Immature natural killer cell (primary cell): ENCODE results near the gene EFHD1. TPM values are rescaled to one million over a fixed set of nuclear protein-coding genes. Genes with fewer than 3 reads are reported as not detected.
"Not testable (repeated sequence)": the region's sequence is repeated elsewhere in the genome, so short reads cannot be mapped to it uniquely, and the experiment has no call there.

Experiments
- DNase-seq, 3 donors: peaks; one replicate each; pipeline ENCODE4 v3.0.0; 2022; ENCODE audit warnings: mixed read lengths in 1 of 3
- H3K27ac Mint-ChIP-seq, 6 donors: one replicate each; pipeline ENCODE4 v1.8.0; 2020; ENCODE audit warnings: mixed read lengths in 6 of 6, mild to moderate bottlenecking in 5 of 6, inconsistent platforms in 4 of 6, moderate library complexity in 3 of 6
- H3K27me3 Mint-ChIP-seq, 3 donors: one replicate each; pipeline ENCODE4 v1.8.0; 2020 to 2021; ENCODE audit warnings: low read depth in 3 of 3, mild to moderate bottlenecking in 3 of 3, mixed read lengths in 3 of 3, moderate library complexity in 3 of 3, inconsistent platforms in 1 of 3
- H3K36me3 Mint-ChIP-seq, 3 donors: one replicate each; pipeline ENCODE4 v1.8.0; 2020; ENCODE audit warnings: mixed read lengths in 3 of 3, inconsistent platforms in 2 of 3, mild to moderate bottlenecking in 2 of 3
- H3K4me1 Mint-ChIP-seq, 2 donors: one replicate each; pipeline ENCODE4 v1.8.0; 2020; ENCODE audit warnings: inconsistent platforms in 2 of 2, mild to moderate bottlenecking in 2 of 2, mixed read lengths in 2 of 2, moderate library complexity in 1 of 2
- H3K4me3 Mint-ChIP-seq, 5 donors: one replicate each; pipeline ENCODE4 v1.8.0; 2020; ENCODE audit warnings: mild to moderate bottlenecking in 5 of 5, mixed read lengths in 5 of 5, inconsistent platforms in 3 of 5, moderate library complexity in 3 of 5
- H3K9me3 Mint-ChIP-seq, 6 donors: one replicate each; pipeline ENCODE4 v1.8.0; 2020; ENCODE audit warnings: mild to moderate bottlenecking in 6 of 6, mixed read lengths in 6 of 6, inconsistent platforms in 4 of 6, moderate library complexity in 3 of 6
- polyA plus RNA-seq, 3 donors: library from polyadenylated mRNA; unstranded; fragments of 300-500 nt; fragmentation: Illumina TruSeq; gene quantifications; one replicate each; pipeline ENCODE4 v1.2.3, GENCODE V29; 2021

EFHD1 gene
- polyA plus RNA-seq, 3 donors from 2014 or later = 0.71 TPM; not detected in 2

GRCh38 chr2:232629129-232629475 is 4.3 kb upstream of the EFHD1 start:
- H3K9me3 Mint-ChIP-seq = peaks cover 0 to 3% (median 0%) of the 10 kb centered on the region in 6 donors
- DNase-seq = no peak
- H3K27me3 Mint-ChIP-seq = peaks cover 4 to 18% (median 7%) of the 10 kb centered on the region in 3 donors
- H3K4me1 Mint-ChIP-seq = no peaks in the 10 kb centered on the region
- no peak overlapping the region for H3K4me3 Mint-ChIP-seq
- H3K36me3 Mint-ChIP-seq = no peaks in the 10 kb centered on the region
- no peak overlapping the region for H3K27ac Mint-ChIP-seq

DNA sequence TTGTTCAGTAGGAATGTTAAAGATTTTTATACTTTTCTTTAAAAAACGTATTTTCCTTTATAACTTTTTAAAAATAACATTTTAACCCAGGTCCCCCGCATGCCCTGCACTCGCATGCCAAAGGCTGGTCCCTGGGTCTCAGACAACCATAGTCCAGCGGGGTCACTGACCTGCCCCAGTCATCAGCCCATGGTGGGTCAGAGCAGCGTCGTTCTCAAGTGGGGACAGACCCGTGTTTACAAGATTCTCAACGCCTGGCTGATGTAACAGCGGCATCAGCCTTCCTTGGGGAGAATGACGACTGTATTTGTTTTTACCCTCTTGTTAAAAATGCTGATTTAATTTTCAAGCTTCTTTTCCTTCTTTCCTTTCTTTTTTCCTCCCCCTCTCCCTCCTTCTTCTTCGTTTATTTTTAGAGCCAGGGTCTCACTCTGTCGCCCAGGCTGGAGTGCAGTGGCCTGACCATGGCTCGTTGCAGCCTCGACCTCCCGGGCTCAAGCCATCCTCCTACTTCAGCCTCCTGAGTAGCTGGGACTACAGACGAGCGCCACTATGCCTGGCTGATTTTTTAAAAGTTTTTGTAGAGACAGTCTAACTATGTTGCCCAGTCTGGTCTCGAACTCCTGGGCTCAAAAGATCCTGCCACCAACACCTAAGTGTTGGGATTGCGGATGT is 1.0 kb upstream of the EFHD1 start:
- Mint-ChIP-seq H3K27me3 (peaks cover 12 to 39% (median 14%) of the 10 kb centered on the region in 3 donors), H3K27ac (no peak overlapping the region), H3K4me3 (peak overlapping the region; percentile 30 to 54 (median 50)), H3K4me1 (peaks cover 0 to 3% of the 10 kb centered on the region in 2 donors), H3K36me3 (no peaks in the 10 kb centered on the region), H3K9me3 (peaks cover 0 to 1% (median 0%) of the 10 kb centered on the region in 6 donors)
- no peak for DNase-seq

GRCh38 chr2:232632904-232633412 is 446 bp upstream of the EFHD1 start:
- Mint-ChIP-seq H3K4me1 (peaks cover 0 to 3% of the 10 kb centered on the region in 2 donors), H3K4me3 (peak overlapping the region in 4 of 5 donors; percentile 47 to 54 (median 52)), H3K36me3 (no peaks in the 10 kb centered on the region), H3K27ac (no peak overlapping the region), H3K27me3 (peaks cover 12 to 39% (median 15%) of the 10 kb centered on the region in 3 donors), H3K9me3 (peaks cover 0 to 1% (median 0%) of the 10 kb centered on the region in 6 donors)
- DNase-seq = no peak

DNA sequence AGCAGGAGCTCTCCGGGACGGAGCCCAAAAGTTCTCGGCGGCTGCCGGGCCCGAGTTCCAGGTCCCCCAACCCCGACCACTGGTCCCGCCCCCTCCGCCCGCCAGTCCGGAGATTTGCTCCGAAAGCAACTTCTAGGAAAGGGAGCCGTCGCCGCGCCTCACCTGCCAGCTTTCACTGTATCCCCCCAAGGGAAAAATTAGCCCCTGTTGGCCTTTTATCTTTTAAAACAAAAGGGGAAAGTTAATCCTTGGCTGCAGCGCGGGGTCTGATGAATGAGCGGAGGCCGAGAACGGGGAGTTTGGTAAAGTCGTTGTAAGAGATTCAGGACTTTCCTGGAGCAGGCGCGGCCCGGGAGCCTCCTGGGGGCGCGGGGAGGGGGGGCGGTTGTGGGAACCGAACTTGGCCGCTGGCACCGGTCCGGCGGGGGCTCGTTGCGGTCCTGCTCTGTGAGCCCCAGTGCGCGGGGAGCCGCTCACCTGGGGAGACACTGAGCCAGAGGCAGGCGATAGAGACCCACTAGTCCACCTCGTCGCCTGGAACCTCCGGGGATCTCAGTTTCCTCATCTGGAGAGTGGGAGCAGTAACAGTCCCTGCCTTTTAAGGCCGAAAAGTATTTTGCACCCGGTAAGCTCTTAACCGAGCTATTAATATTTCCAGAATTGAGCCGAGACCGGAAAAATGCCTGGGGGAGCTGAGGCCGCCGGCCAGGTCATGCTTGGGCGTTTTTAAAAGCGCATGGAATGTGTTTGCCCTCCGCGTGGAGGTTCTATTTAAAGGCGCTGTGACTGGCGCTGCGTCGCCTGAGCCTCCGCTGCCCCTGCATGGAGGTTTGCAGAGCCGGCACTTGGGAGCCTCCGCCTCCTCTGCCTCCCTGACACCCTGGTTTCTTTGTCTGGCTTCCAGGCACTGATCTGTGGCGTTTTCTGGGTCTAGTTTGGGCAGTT is 1.1 kb downstream of the EFHD1 start:
- Mint-ChIP-seq H3K27me3 (peaks cover 13 to 31% (median 18%) of the 10 kb centered on the region in 3 donors), H3K36me3 (no peaks in the 10 kb centered on the region), H3K9me3 (peaks cover 0 to 1% (median 0%) of the 10 kb centered on the region in 6 donors), H3K4me1 (peaks cover 0 to 3% of the 10 kb centered on the region in 2 donors), H3K4me3 (peak overlapping the region; percentile 23 to 58 (median 40)), H3K27ac (no peak overlapping the region)
- no peak for DNase-seq

DNA sequence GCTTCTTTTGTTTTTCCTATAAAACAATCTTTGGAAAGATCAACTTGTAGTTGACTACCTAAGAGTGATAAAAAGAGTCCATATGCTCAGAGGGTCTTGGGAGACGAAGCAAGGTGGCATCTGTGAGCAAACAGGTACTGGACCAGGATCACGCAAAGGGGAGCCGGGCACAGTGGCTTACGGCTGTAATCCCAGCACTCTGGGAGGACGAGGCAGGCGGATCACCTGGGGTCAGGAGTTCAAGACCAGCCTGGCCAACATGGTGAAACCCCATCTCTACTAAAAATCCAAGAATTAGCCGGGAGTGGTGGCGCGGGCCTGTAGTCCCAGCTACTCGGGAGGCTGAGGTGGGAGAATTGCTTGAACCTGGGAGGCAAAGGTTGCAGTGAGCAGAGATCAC is 2.0 kb downstream of the EFHD1 start:
- Mint-ChIP-seq H3K27me3 (peaks cover 14 to 27% (median 19%) of the 10 kb centered on the region in 3 donors), H3K4me3 (peak overlapping the region in 4 of 5 donors; percentile 23 to 56 (median 32))
- not testable (repeated sequence) for H3K27ac Mint-ChIP-seq, DNase-seq, H3K4me1 Mint-ChIP-seq, H3K36me3 Mint-ChIP-seq, H3K9me3 Mint-ChIP-seq

- Mint-ChIP-seq H3K27ac (no peak overlapping the region), H3K4me3 (peak overlapping the region in 2 of 5 donors; percentile 41 to 57), H3K9me3 (peaks cover 0 to 1% (median 0%) of the 10 kb centered on the region in 6 donors), H3K4me1 (peaks cover 0 to 3% of the 10 kb centered on the region in 2 donors), H3K27me3 (peaks cover 14 to 30% (median 19%) of the 10 kb centered on the region in 3 donors), H3K36me3 (no peaks in the 10 kb centered on the region)
- DNase-seq = no peak
Measured at GRCh38 chr2:232635820-232636219, 2.4 kb downstream of the EFHD1 start.

GRCh38 chr2:232636788-232637420 is 3.5 kb downstream of the EFHD1 start:
- Mint-ChIP-seq H3K36me3 (no peaks in the 10 kb centered on the region), H3K4me1 (peaks cover 0 to 3% of the 10 kb centered on the region in 2 donors), H3K27ac (peak overlapping the region in 1 of 6 donors; percentile 12), H3K27me3 (peaks cover 14 to 30% (median 19%) of the 10 kb centered on the region in 3 donors), H3K4me3 (peak overlapping the region in 2 of 5 donors; percentile 24 to 27), H3K9me3 (peaks cover 0 to 1% (median 0%) of the 10 kb centered on the region in 6 donors)
- no peak for DNase-seq

- Mint-ChIP-seq H3K9me3 (peaks cover 0 to 1% (median 0%) of the 10 kb centered on the region in 6 donors), H3K27ac (no peak overlapping the region), H3K27me3 (peaks cover 7 to 24% (median 18%) of the 10 kb centered on the region in 3 donors), H3K4me1 (peaks cover 0 to 3% of the 10 kb centered on the region in 2 donors), H3K36me3 (no peaks in the 10 kb centered on the region), H3K4me3 (no peak overlapping the region)
- no peak for DNase-seq
Measured at GRCh38 chr2:232637866-232638583, 4.6 kb downstream of the EFHD1 start.

- Mint-ChIP-seq H3K4me3 (no peak overlapping the region), H3K9me3 (peaks cover 0 to 1% (median 0%) of the 10 kb centered on the region in 6 donors), H3K27ac (no peak overlapping the region), H3K27me3 (peaks cover 2 to 16% (median 9%) of the 10 kb centered on the region in 3 donors), H3K4me1 (no peaks in the 10 kb centered on the region), H3K36me3 (no peaks in the 10 kb centered on the region)
- DNase-seq = no peak
Measured at GRCh38 chr2:232641153-232641848, 7.9 kb downstream of the EFHD1 start.

GRCh38 chr2:232643147-232643425 is 9.7 kb downstream of the EFHD1 start:
- Mint-ChIP-seq H3K36me3 (no peaks in the 10 kb centered on the region), H3K4me3 (no peak overlapping the region), H3K4me1 (no peaks in the 10 kb centered on the region), H3K27me3 (peaks cover 5 to 10% (median 6%) of the 10 kb centered on the region in 3 donors), H3K27ac (no peak overlapping the region), H3K9me3 (no peaks in the 10 kb centered on the region)
- DNase-seq = no peak

GRCh38 chr2:232643813-232644347 is 10.5 kb downstream of the EFHD1 start:
- Mint-ChIP-seq H3K36me3 (no peaks in the 10 kb centered on the region), H3K27me3 (peaks cover 5 to 9% (median 6%) of the 10 kb centered on the region in 3 donors), H3K9me3 (no peaks in the 10 kb centered on the region), H3K4me3 (no peak overlapping the region), H3K27ac (no peak overlapping the region), H3K4me1 (no peaks in the 10 kb centered on the region)
- no peak for DNase-seq

GRCh38 chr2:232645061-232645460 is 11.7 kb downstream of the EFHD1 start:
- H3K4me3 Mint-ChIP-seq = no peak overlapping the region
- H3K9me3 Mint-ChIP-seq = no peaks in the 10 kb centered on the region
- H3K4me1 Mint-ChIP-seq = no peaks in the 10 kb centered on the region
- H3K27ac Mint-ChIP-seq = no peak overlapping the region
- H3K36me3 Mint-ChIP-seq = no peaks in the 10 kb centered on the region
- no peak for DNase-seq
- H3K27me3 Mint-ChIP-seq = peaks cover 2 to 7% (median 6%) of the 10 kb centered on the region in 3 donors
